ENCODE results near the gene RTP5.

Gene RTP5

DNA sequence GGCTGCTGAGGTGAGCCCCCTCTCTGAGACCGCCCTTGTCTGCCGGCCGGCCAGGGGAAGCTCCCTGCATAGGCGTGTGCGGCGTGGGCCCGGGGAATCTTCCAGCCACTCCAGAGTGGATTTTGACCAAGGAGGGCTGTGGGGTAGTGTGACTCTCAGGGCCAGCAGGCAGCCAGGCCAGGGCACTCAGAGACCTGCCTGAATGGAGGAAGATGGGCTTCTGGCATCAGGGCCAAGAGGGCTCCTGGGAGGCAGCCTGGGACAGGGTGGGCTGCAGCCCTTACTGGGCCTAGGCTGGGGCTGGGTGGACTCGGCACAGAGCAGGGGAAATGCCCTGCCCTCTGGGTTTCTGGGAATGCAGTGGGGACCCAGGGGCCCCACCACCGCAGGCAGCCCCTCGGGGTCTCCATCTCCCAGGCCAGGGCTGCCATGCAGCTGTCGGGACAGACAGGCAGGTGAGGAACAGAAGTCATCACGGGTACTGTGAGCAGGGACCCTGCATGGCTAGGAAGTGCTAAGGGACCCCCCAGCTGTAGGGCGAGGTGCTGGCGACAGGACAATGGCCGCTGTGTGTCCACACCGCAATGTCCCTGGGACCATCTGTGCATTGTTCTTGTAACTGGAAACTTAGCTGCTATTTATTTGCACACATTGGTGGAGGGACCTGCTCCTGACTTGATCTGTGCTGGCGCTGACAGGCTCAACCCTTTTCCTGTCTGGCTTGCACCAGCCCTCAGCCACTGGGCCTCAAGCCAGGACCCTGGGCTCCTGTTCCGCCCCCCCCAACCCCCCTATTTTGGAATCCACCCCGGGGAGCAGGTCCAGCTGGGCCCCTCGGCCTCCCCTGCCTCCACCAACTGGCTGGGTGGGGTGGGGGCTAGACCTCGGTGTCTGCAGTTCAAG lies 14.9 kb upstream of the RTP5 start:
- Histone ChIP-seq H3K36me3 (ENCODE audit: insufficient read depth, low read length) (no peaks in the 10 kb centered on the region), H3K9me3 (ENCODE audit: low read depth, low read length) (no peaks in the 10 kb centered on the region), H3K27ac (no peak overlapping the region), H3K9ac (ENCODE audit: insufficient read length) (no peak overlapping the region), H3K4me3 (no peak overlapping the region)
- DNase-seq (ENCODE audit: low read depth, low spot score): no peak
- no peak for TF ChIP-seq FOXP2 (optimal IDR thresholded peaks at IDR 0.05; ENCODE audit: control extremely low read depth, extremely low read length, insufficient read depth)
- no peak for TF ChIP-seq EZH2 (IDR thresholded peaks at IDR 0.05)
- no peak for TF ChIP-seq POLR2AphosphoS5 (IDR thresholded peaks at IDR 0.05; ENCODE audit: borderline replicate concordance, low read depth, low read length)

DNA sequence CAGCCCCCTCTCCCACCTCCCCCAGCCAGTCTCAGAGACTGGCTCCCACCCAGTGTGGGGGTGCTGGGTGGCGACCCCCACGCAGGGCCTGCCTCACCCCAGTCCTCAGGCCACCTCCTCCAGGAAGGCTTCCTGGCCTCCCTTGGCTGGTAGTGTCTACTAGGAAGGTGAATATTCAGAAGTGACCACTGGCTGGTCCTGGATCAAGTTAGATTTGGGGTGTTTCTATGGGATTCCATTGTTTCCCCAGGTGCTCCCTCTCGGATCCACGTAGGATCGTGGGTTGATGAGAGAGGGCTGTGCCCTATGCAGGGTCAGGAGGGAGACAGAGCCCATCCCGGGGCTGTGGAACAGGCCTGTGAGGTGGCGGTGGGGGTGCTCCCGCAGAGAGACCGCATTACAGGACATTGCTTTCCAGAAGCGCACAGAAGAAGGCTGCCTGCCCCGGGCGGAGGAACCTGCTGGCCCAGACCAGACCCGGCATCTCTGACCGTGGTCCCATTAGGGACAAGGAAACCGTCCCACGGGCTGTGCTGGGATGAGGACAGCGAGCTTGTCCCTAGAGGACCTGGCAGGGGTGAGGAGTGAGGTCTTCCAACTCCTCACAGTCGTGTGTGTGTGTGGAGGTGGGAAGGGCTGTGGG lies 14.2 kb upstream of the RTP5 start:
- H3K36me3 ChIP-seq (ENCODE audit: insufficient read depth, low read length): no peaks in the 10 kb centered on the region
- no peak overlapping the region for H3K27ac ChIP-seq
- no peak overlapping the region for H3K4me3 ChIP-seq

DNA sequence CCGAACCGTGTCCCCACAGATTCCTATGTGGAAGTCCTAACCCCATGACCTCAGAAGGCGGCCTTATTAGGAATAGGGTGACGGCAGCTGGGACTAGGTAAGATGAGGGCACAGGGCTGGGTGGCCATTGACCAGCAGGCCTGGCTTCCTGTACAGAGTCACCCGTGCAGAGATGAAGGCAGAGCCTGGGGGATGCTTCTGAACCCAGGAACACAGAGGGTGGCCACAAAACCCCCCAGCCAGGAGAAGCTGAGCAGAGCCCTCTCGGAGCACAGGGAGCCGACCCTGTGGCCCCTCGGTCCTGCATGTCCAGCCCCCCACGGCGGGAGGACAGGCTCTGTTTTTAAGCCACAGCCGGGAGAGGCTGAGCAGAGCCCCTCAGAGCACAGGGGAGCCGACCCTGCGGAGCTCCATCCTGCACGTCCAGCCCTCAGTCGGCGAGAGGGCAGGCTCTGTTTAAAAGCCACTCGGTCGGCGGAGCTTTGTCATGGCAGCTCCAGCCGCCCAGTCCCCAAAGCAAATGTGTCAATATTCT lies 13.6 kb upstream of the RTP5 start:
- Histone ChIP-seq H3K36me3 (ENCODE audit: insufficient read depth, low read length) (no peaks in the 10 kb centered on the region), H3K9ac (ENCODE audit: insufficient read length) (no peak overlapping the region), H3K9me3 (ENCODE audit: low read depth, low read length) (no peaks in the 10 kb centered on the region), H3K27ac (no peak overlapping the region), H3K4me3 (no peak overlapping the region)
- DNase-seq (ENCODE audit: low read depth, low spot score): no peak
- TF ChIP-seq POLR2AphosphoS5 (IDR thresholded peaks at IDR 0.05; ENCODE audit: borderline replicate concordance, low read depth, low read length) (no peak), FOXP2 (optimal IDR thresholded peaks at IDR 0.05; ENCODE audit: control extremely low read depth, extremely low read length, insufficient read depth) (no peak), EZH2 (IDR thresholded peaks at IDR 0.05) (no peak)

More for the DNA sequence above, 14.2 kb upstream of the RTP5 start:
- Histone ChIP-seq H3K9ac (ENCODE audit: insufficient read length) (no peak overlapping the region), H3K9me3 (ENCODE audit: low read depth, low read length) (no peaks in the 10 kb centered on the region)
- TF ChIP-seq FOXP2 (optimal IDR thresholded peaks at IDR 0.05; ENCODE audit: control extremely low read depth, extremely low read length, insufficient read depth): no peak
- no peak for TF ChIP-seq EZH2 (IDR thresholded peaks at IDR 0.05)
- no peak for TF ChIP-seq POLR2AphosphoS5 (IDR thresholded peaks at IDR 0.05; ENCODE audit: borderline replicate concordance, low read depth, low read length)
- DNase-seq (ENCODE audit: low read depth, low spot score): no peak

DNA sequence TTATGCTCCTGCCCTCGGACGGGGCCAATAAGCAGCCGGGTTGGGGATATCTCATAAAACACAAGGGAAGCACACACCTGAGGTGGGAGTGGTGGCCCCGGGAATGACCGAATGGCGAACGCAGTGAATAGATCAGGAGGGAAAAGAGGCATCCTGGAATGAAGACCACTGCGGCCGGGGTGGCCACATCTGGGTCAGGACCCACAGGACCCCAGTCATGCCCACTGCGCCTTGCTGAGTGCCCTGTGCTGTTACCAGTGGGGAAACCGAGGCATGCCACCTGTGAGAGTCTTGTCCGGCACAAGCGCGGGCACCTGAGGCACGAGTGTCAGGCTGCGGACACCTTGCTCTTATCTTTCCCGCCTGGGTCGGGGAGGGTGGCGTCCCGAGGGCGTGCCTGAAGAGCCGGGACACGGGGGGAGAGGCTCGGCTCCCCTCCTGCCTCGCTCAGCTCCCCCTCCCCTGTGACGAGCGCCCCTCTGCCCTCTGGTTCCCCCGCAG lies 12.4 kb upstream of the RTP5 start:
- DNase-seq (ENCODE audit: low read depth, low spot score): no peak
- no peak overlapping the region for H3K27ac ChIP-seq
- H3K9ac ChIP-seq (ENCODE audit: insufficient read length): no peak overlapping the region
- H3K9me3 ChIP-seq (ENCODE audit: low read depth, low read length): no peaks in the 10 kb centered on the region
- TF ChIP-seq FOXP2 (optimal IDR thresholded peaks at IDR 0.05; ENCODE audit: control extremely low read depth, extremely low read length, insufficient read depth) (no peak), EZH2 (IDR thresholded peaks at IDR 0.05) (no peak), POLR2AphosphoS5 (IDR thresholded peaks at IDR 0.05; ENCODE audit: borderline replicate concordance, low read depth, low read length) (no peak)
- no peaks in the 10 kb centered on the region for H3K36me3 ChIP-seq (ENCODE audit: insufficient read depth, low read length)
- H3K4me3 ChIP-seq: no peak overlapping the region

DNA sequence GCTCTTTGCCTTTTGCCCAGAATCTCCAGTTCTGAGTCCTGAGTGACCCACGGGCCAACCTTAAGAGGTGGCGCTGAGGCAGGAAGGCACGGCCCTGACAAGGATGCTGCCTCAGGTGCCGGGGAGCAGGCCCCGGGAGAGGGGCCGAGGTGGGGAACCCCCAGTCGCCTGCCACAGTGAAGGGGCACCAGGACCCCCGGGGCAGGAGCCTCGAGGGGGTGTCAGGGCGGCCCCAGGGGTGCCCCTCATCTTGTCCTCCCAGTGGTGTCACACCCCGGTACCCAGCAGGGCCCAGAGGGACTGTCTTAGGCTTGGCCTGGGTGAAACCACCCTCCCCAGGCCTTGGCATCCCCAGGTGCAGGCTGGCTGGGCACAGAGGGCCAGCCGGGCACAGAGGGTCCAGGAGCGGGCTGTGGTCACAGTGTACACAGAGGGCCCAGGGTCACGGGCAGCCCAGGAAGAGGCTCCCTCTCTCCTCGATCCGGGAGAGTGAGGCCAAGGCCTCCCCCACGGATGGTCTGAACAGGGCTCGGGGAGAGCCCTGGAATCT lies 11.9 kb upstream of the RTP5 start:
- H3K9me3 ChIP-seq (ENCODE audit: low read depth, low read length): no peaks in the 10 kb centered on the region

DNA sequence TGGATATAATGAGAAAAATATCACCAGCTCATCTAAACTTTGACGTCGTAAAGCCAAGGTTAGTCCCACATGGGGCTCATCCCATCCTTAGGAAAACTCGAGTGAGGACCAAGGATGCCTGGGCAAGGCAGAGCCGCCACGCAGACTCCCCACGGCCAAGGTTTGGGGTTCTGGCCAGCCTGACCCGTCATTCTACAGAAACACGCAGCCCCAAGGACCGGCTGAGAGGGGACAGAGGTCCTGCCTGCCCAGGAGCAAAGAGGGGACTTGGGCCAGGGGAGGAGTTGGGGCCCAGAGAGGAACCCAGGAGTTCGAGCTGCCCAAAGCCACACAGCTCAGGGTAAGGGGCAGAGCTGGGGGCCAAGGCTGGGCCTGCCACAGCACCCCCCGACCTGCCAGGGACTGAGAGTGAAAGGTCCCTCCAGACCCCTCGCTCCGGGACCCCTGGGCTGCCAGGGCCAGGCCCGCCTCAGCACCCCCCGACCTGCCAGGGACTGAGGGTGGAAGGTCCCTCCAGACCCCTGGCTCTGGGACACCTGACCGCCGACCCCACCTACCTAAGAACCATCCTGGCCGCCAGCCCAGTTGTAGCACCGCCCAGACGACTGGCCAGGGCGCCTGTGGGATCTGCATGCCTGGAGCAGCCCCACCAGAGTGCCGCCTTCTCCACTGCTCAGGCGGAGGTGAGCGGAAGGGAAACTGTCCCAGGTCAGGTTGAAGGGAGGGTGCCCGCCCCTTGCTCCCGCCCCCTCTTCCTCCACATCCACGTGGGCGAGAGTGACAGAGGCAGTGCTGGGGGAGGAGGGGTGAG lies 11.1 kb upstream of the RTP5 start, which contains the start of gene PDCD1:
TSS of gene PDCD1 (minus strand) at position 689 of the 811 bp plus-strand sequence. CDS start at position 633, 56 bp downstream.
- Histone ChIP-seq H3K4me3 (no peak within 1 kb of the TSS), H3K9ac (ENCODE audit: insufficient read length) (no peak within 1 kb of the TSS), H3K36me3 (ENCODE audit: insufficient read depth, low read length) (no peaks in the 10 kb centered on the region), H3K9me3 (ENCODE audit: low read depth, low read length) (no peaks in the 10 kb centered on the region), H3K27ac (0 out of 2 replicates have a peak within 1 kb of the TSS, but pooled peaks have one; percentile 31)
- TF ChIP-seq EZH2 (IDR thresholded peaks at IDR 0.05): no peak
- no peak for DNase-seq (ENCODE audit: low read depth, low spot score)

More for the DNA sequence above, 11.9 kb upstream of the RTP5 start:
- no peak overlapping the region for H3K4me3 ChIP-seq
- H3K9ac ChIP-seq (ENCODE audit: insufficient read length): no peak overlapping the region
- TF ChIP-seq EZH2 (IDR thresholded peaks at IDR 0.05): no peak
- no peak for TF ChIP-seq POLR2AphosphoS5 (IDR thresholded peaks at IDR 0.05; ENCODE audit: borderline replicate concordance, low read depth, low read length)
- TF ChIP-seq FOXP2 (optimal IDR thresholded peaks at IDR 0.05; ENCODE audit: control extremely low read depth, extremely low read length, insufficient read depth): no peak
- no peaks in the 10 kb centered on the region for H3K36me3 ChIP-seq (ENCODE audit: insufficient read depth, low read length)
- H3K27ac ChIP-seq: no peak overlapping the region
- DNase-seq (ENCODE audit: low read depth, low spot score): no peak

DNA sequence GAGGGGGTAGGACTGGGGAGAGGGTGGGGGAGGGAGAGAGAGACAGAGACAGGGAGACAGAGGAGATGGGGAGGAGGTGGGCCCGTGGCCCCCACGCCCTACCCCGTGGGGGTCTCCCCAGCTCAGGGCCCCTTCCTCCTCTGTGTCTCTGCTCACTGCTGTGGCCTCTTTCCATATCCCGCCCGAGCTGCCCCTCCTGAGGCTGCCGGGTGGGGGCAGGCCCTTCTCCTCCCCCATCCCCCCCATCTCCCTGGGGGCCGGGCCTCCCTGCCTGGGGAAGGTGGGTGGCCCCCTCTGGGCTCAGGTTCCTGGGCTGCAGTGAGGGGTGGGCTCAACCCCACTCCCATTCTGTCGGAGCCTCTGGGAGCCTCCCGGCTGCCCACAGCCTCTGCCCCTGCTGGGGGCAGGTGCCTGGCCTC lies 10.5 kb upstream of the RTP5 start:
- no peak for DNase-seq (ENCODE audit: low read depth, low spot score)
- Histone ChIP-seq H3K36me3 (ENCODE audit: insufficient read depth, low read length) (no peaks in the 10 kb centered on the region), H3K9ac (ENCODE audit: insufficient read length) (no peak overlapping the region), H3K4me3 (no peak overlapping the region), H3K27ac (no peak overlapping the region), H3K9me3 (ENCODE audit: low read depth, low read length) (no peaks in the 10 kb centered on the region)
- TF ChIP-seq POLR2AphosphoS5 (IDR thresholded peaks at IDR 0.05; ENCODE audit: borderline replicate concordance, low read depth, low read length): no peak
- no peak for TF ChIP-seq EZH2 (IDR thresholded peaks at IDR 0.05)
- TF ChIP-seq FOXP2 (optimal IDR thresholded peaks at IDR 0.05; ENCODE audit: control extremely low read depth, extremely low read length, insufficient read depth): no peak

Measured in SK-N-MC (cell line).